Stomach (tissue), 9 donors: ENCODE data around the gene NUP188. TPM values are rescaled to one million over a fixed set of nuclear protein-coding genes. Genes with fewer than 3 reads are reported as not detected.
A peak's percentile ranks its signal among the peaks of the same experiment; 100 is the strongest.

Experiments
- DNase-seq, 2 donors: peaks; one replicate each; pipeline versions ENCODE4 v3.0.0 to v3.0.0-alpha.2; 2013 to 2019
- H3K27ac ChIP-seq, 5 donors: fragments of 200-600 bp in 4 of 5; sonication (generic) in 4 of 5; one replicate each; pipeline ENCODE4 v1.5.1; 2013 to 2019; ENCODE audit warnings: mild to moderate bottlenecking in 1 of 5, moderate library complexity in 1 of 5
- H3K27me3 ChIP-seq, 3 donors: fragments of 200-600 bp; sonication (generic); one replicate each; pipeline ENCODE4 v1.5.1; 2017 to 2019; ENCODE audit warnings: mixed run types in 1 of 3
- H3K36me3 ChIP-seq, 4 donors: fragments of 200-600 bp; sonication (generic); 1 replicate in 3 of 4; 2 replicates in 1 of 4; pipeline ENCODE4 v1.5.1; 2016 to 2019
- H3K4me1 ChIP-seq, 4 donors: fragments of 200-600 bp; sonication (generic); one replicate each; pipeline ENCODE4 v1.5.1; 2016 to 2019
- H3K4me3 ChIP-seq, 4 donors: fragments of 200-600 bp; sonication (generic) in 3 of 4; one replicate each; pipeline ENCODE4 v1.5.1; 2016 to 2019; ENCODE audit warnings: mild to moderate bottlenecking in 1 of 4
- H3K9me3 ChIP-seq, 4 donors: fragments of 200-600 bp; sonication (generic); one replicate each; pipeline ENCODE4 v1.5.1; 2016 to 2019
- CTCF ChIP-seq, 7 experiments: fragments of 450-650 bp in 4 of 7; fragments of 200-600 bp in 3 of 7; sonication (generic) in 3 of 7; IDR thresholded peaks; one replicate each; pipeline ENCODE4 v1.5.1; 2016 to 2019; ENCODE audit warnings: antibody characterized with exemption in 7 of 7, control low read depth in 2 of 7, mild to moderate bottlenecking in 1 of 7
- EP300 ChIP-seq: sonication (generic); formaldehyde crosslinking; IDR thresholded peaks from one replicate; pipeline ENCODE4 v1.6.1; 2017; ENCODE audit warnings: antibody characterized with exemption
- POLR2A ChIP-seq, 4 donors: fragments of 450-650 bp; IDR thresholded peaks; one replicate each; pipeline ENCODE4 v1.6.1; 2016; ENCODE audit warnings: antibody characterized with exemption in 4 of 4, control low read depth in 2 of 4, mild to moderate bottlenecking in 1 of 4, moderate library complexity in 1 of 4
- POLR2AphosphoS5 ChIP-seq, 3 donors: sonication (generic); formaldehyde crosslinking; IDR thresholded peaks; one replicate each; pipeline ENCODE4 v1.6.1; 2016; ENCODE audit warnings: antibody characterized with exemption in 3 of 3
- WGBS, 5 donors: extraction: QIAGEN DNeasy Blood & Tissue Kit in 3 of 5; methylation state at CpG; one replicate each; pipeline versions ENCODE4 v1.1.5 to v1.1.7; 2013 to 2018; 5-methylcytosine and 5-hydroxymethylcytosine counted together
- intact Hi-C: fragments of 100-400 bp; cut with DNase I; formaldehyde crosslinking; loops from one replicate; pipeline ENCODE4 v1.15.1; 2023; ENCODE audit warnings: low total_unique reads
- polyA plus RNA-seq, 3 donors: library from polyadenylated mRNA; stranded (reverse); fragments of 200-250 nt; gene quantifications; one replicate each; pipeline ENCODE4 v1.2.3, GENCODE V29; 2013
- total RNA-seq, 5 donors: library from RNA; depleted of rRNA; stranded (reverse); fragments of >200 nt; gene quantifications; one replicate each; pipeline versions ENCODE4 v1.1.0 to v1.2.3, GENCODE V29; 2014 to 2016
- donor health status: healthy with polysubstance abuse.
- donor health status: Bipolar disorder and iron deficiency.
- donor health status: healthy.

NUP188 gene
- total and polyA plus RNA-seq, 8 donors = 4.4 to 79.9 (median 36.7) TPM

GRCh38 chr9:128920381-128921058 is 27.0 kb upstream of the NUP188 start, which contains the start of gene PHYHD1:
TSS of gene PHYHD1 (plus strand) at chr9:128920982. CDS start at chr9:128922324, 1,342 bp downstream.
- Histone ChIP-seq H3K4me3 (peak within 1 kb of the TSS; percentile 52 to 71 (median 58)), H3K36me3 (peaks cover 10 to 31% (median 20%) of the 10 kb centered on the region in 4 donors), H3K4me1 (peaks cover 51 to 76% (median 64%) of the 10 kb centered on the region in 4 donors), H3K27ac (peak within 1 kb of the TSS; percentile 78 to 95 (median 90)), H3K27me3 (no peaks in the 10 kb centered on the region), H3K9me3 (no peaks in the 10 kb centered on the region)
- TF ChIP-seq POLR2A (IDR thresholded peaks at IDR 0.05) (no peak), CTCF (IDR thresholded peaks at IDR 0.05) (no peak), POLR2AphosphoS5 (IDR thresholded peaks at IDR 0.05) (no peak), EP300 (no peak)
- DNase-seq = peak in 1 of 2 donors; percentile 67
- WGBS, 5 donors = 44 to 55% (median 50%) methylated on average over 6 to 13 of the region's 13 CpGs
- intact Hi-C loops = no loop called here

GRCh38 chr9:128921881-128922763 is 25.4 kb upstream of the NUP188 start:
- DNase-seq = peak; percentile 55 to 90
- H3K9me3 ChIP-seq = no peaks in the 10 kb centered on the region
- H3K4me3 ChIP-seq = peak overlapping the region; percentile 52 to 71 (median 58)
- H3K27ac ChIP-seq = peak overlapping the region; percentile 78 to 95 (median 90)
- 3 to 14% (median 8%) methylated on average over 24 to 32 of the region's 32 CpGs for WGBS, 5 donors
- peaks cover 35 to 60% (median 48%) of the 10 kb centered on the region in 4 donors for H3K4me1 ChIP-seq
- no peaks in the 10 kb centered on the region for H3K27me3 ChIP-seq
- peaks cover 0 to 18% (median 13%) of the 10 kb centered on the region in 4 donors for H3K36me3 ChIP-seq
- TF ChIP-seq POLR2A (IDR thresholded peaks at IDR 0.05) = no peak
- TF ChIP-seq EP300 = no peak
- TF ChIP-seq POLR2AphosphoS5 (IDR thresholded peaks at IDR 0.05) = no peak
- peak in 1 of 7 experiments; percentile 6 for TF ChIP-seq CTCF (IDR thresholded peaks at IDR 0.05)
- intact Hi-C loops = no loop called here

- Histone ChIP-seq H3K27me3 (no peaks in the 10 kb centered on the region), H3K27ac (peak overlapping the region in 1 of 5 donors; percentile 90), H3K4me3 (no peak overlapping the region), H3K36me3 (peaks cover 0 to 11% (median 3%) of the 10 kb centered on the region in 4 donors), H3K4me1 (peaks cover 32 to 66% (median 54%) of the 10 kb centered on the region in 4 donors), H3K9me3 (no peaks in the 10 kb centered on the region)
- 82 to 87% (median 83%) methylated on average over 6 of the region's 6 CpGs for WGBS, 5 donors
- intact Hi-C loops = no loop called here
- no peak for DNase-seq
- TF ChIP-seq EP300 (no peak), CTCF (IDR thresholded peaks at IDR 0.05) (no peak), POLR2A (IDR thresholded peaks at IDR 0.05) (no peak), POLR2AphosphoS5 (IDR thresholded peaks at IDR 0.05) (no peak)
Measured at GRCh38 chr9:128923493-128923883, 24.0 kb upstream of the NUP188 start.

GRCh38 chr9:128927731-128928411 is 19.6 kb upstream of the NUP188 start:
- H3K36me3 ChIP-seq = peaks cover 0 to 14% (median 0%) of the 10 kb centered on the region in 4 donors
- no peaks in the 10 kb centered on the region for H3K27me3 ChIP-seq
- peak overlapping the region in 2 of 5 donors; percentile 26 to 39 for H3K27ac ChIP-seq
- H3K9me3 ChIP-seq = no peaks in the 10 kb centered on the region
- 20 to 28% (median 25%) methylated on average over 10 of the region's 10 CpGs for WGBS, 5 donors
- intact Hi-C loops = loop anchor here (5.0 kb wide), 1 partner anchor 41 kb away; no protein-coding TSS in a partner anchor
- peaks cover 0 to 25% (median 19%) of the 10 kb centered on the region in 4 donors for H3K4me1 ChIP-seq
- TF ChIP-seq EP300 = no peak
- TF ChIP-seq POLR2AphosphoS5 (IDR thresholded peaks at IDR 0.05) = peak in 2 of 3 donors; percentile 34 to 55
- no peak for TF ChIP-seq POLR2A (IDR thresholded peaks at IDR 0.05)
- peak in 5 of 7 experiments; percentile 83 to 95 (median 86) for TF ChIP-seq CTCF (IDR thresholded peaks at IDR 0.05)
- H3K4me3 ChIP-seq = no peak overlapping the region
- DNase-seq = peak; percentile 67 to 80
